Heart left ventricle (tissue), 16 donors: Measurements from ENCODE around the gene IL15RA. TPM values are rescaled to one million over a fixed set of nuclear protein-coding genes. Genes with fewer than 3 reads are reported as not detected.
"Not testable (repeated sequence)": the region's sequence is repeated elsewhere in the genome, so short reads cannot be mapped to it uniquely, and the experiment has no call there.

ENCODE experiments used
- ATAC-seq, 4 donors: fragments of 200-7000 bp; cut with Tn5 transposase; one replicate each; pipeline ENCODE4 v1.9.1; 2020 to 2022; ENCODE audit warnings: moderate library complexity in 4 of 4, mild to moderate bottlenecking in 3 of 4, moderate number of reproducible peaks in 1 of 4
- DNase-seq, 5 donors: peaks; one replicate each; pipeline ENCODE4 v3.0.0-alpha.2; 2020
- H3K27ac ChIP-seq, 12 donors: fragments of 200-600 bp; sonication (generic) in 4 of 12; one replicate each; pipeline versions ENCODE4 v1.5.0 to v1.8.0; 2016 to 2022; ENCODE audit warnings: mild to moderate bottlenecking in 2 of 12
- H3K27me3 ChIP-seq, 9 donors: fragments of 200-600 bp; sonication (generic) in 2 of 9; one replicate each; pipeline versions ENCODE4 v1.5.1 to v1.8.0; 2016 to 2022; ENCODE audit warnings: mild to moderate bottlenecking in 3 of 9
- H3K36me3 ChIP-seq, 9 donors: fragments of 200-600 bp; sonication (generic) in 2 of 9; one replicate each; pipeline versions ENCODE4 v1.5.0 to v1.8.0; 2018 to 2022; ENCODE audit warnings: mild to moderate bottlenecking in 2 of 9
- H3K4me1 ChIP-seq, 12 donors: fragments of 200-600 bp; sonication (generic) in 4 of 12; one replicate each; pipeline versions ENCODE4 v1.5.0 to v1.8.0; 2016 to 2022; ENCODE audit warnings: mild to moderate bottlenecking in 3 of 12
- H3K4me3 ChIP-seq, 12 donors: fragments of 200-600 bp; sonication (generic) in 4 of 12; one replicate each; pipeline versions ENCODE4 v1.5.0 to v1.8.0; 2017 to 2022; ENCODE audit warnings: mild to moderate bottlenecking in 9 of 12, moderate library complexity in 4 of 12
- H3K9me3 ChIP-seq, 12 donors: fragments of 200-600 bp; sonication (generic) in 4 of 12; one replicate each; pipeline versions ENCODE4 v1.5.0 to v1.8.0; 2016 to 2022; ENCODE audit warnings: mild to moderate bottlenecking in 1 of 12
- CTCF ChIP-seq, 12 donors: fragments of 200-600 bp; sonication (generic) in 4 of 12; IDR thresholded peaks; one replicate each; pipeline versions ENCODE4 v1.5.0 to v1.8.0; 2018 to 2022; ENCODE audit warnings: antibody characterized with exemption in 12 of 12, mild to moderate bottlenecking in 5 of 12
- POLR2A ChIP-seq, 2 donors: fragments of 450-650 bp; IDR thresholded peaks; one replicate each; pipeline ENCODE4 v1.6.1; 2017; ENCODE audit warnings: antibody characterized with exemption in 2 of 2, mild to moderate bottlenecking in 2 of 2, moderate library complexity in 2 of 2
- WGBS, 4 donors: extraction: QIAGEN DNeasy Blood & Tissue Kit in 2 of 4; methylation state at CpG; one replicate each; pipeline versions ENCODE4 v1.1.5 to v1.1.7; 2013 to 2018; 5-methylcytosine and 5-hydroxymethylcytosine counted together
- intact Hi-C, 10 donors: fragments of 100-400 bp; cut with DNase I; formaldehyde crosslinking; loops; one replicate each; pipeline versions ENCODE4 v1.11.1 to v1.14.2; 2022
- polyA plus RNA-seq, 2 donors: library from polyadenylated mRNA; stranded (reverse); fragments of 200-250 nt; gene quantifications; one replicate each; pipeline ENCODE4 v1.2.3, GENCODE V29; 2013
- total RNA-seq, 9 donors: library from RNA; depleted of rRNA in 2 of 9; stranded (reverse); fragments of >200 nt in 2 of 9; fragmentation: NEBNext Ultra II Directional in 3 of 9; extraction: Animal tissue kit (Norgen Biotek cat#: 25700) in 3 of 9; gene quantifications; one replicate each; pipeline versions ENCODE4 v1.1.0 to v1.2.4, GENCODE V29; 2016 to 2023
- donor health status: ischemic (EF 13 %, LVEDD 7.1; RV severe dilation, severe dysfunction).
- donor health status: healthy with polysubstance abuse.
- donor health status: DM: no; HTN: yes; CAD: no.
- donor health status: DM: no; HTN: no; CAD: no.
- donor health status: ischemic (EF 25% LVEDD 6.9; RV normal size, moderate dysfunction).
- donor health status: ischemic (EF 25% LVEDD 5.7; RV mildly dilated, moderate dysfunction).
- donor health status: healthy.
- donor health status: DM: yes; HTN: yes; CAD: no.
- donor health status: ischemic (EF 35%, LVEDD 5.7; RV mildly dilated, moderate dysfunction).
- donor health status: nonischemic (EF 11% LVEDD 7.7; RV severe dilation, severe dysfunction).
- donor health status: DM: yes; HTN: yes; CAD: no.
- donor health status: PGD.
- donor health status: ischemic (EF 29% LVEDD 5.4; RV normal size, mild dysfunction).
- donor health status: nonischemic (EF 23%, LVEDD 6.1; RV moderate dilation, normal function).

Gene IL15RA
- total and polyA plus RNA-seq, 11 donors, result 2.2 to 41.1 (median 6.6) TPM

- H3K9me3 ChIP-seq, result no peaks in the 10 kb centered on the region
- ATAC-seq, result no peak
- H3K27ac ChIP-seq, result no peak overlapping the region
- intact Hi-C loops, result no loop called here
- TF ChIP-seq POLR2A (IDR thresholded peaks at IDR 0.05), result no peak
- no peak for TF ChIP-seq CTCF (IDR thresholded peaks at IDR 0.05)
- no peak for DNase-seq
- peaks cover 0 to 5% (median 0%) of the 10 kb centered on the region in 12 donors for H3K4me1 ChIP-seq
- peaks cover 0 to 100% (median 89%) of the 10 kb centered on the region in 9 donors for H3K36me3 ChIP-seq
- 94% methylated on average over 4 of the region's 4 CpGs for WGBS, 4 donors
- no peaks in the 10 kb centered on the region for H3K27me3 ChIP-seq
- no peak overlapping the region for H3K4me3 ChIP-seq
Measured at GRCh38 chr10:5911670-5912069, 65.7 kb downstream of the IL15RA start.

- DNase-seq, result peak in 1 of 5 donors; percentile 40
- H3K4me3 ChIP-seq, result no peak overlapping the region
- 66 to 72% (median 69%) methylated on average over 18 of the region's 18 CpGs for WGBS, 4 donors
- H3K36me3 ChIP-seq, result peaks cover 0 to 100% (median 84%) of the 10 kb centered on the region in 9 donors
- H3K27ac ChIP-seq, result peak overlapping the region in 4 of 12 donors; percentile 11 to 47 (median 22)
- no peak for TF ChIP-seq POLR2A (IDR thresholded peaks at IDR 0.05)
- no peak for TF ChIP-seq CTCF (IDR thresholded peaks at IDR 0.05)
- H3K27me3 ChIP-seq, result no peaks in the 10 kb centered on the region
- intact Hi-C loops, result no loop called here
- peaks cover 0 to 16% (median 10%) of the 10 kb centered on the region in 12 donors for H3K4me1 ChIP-seq
- H3K9me3 ChIP-seq, result no peaks in the 10 kb centered on the region
- ATAC-seq, result peak in 3 of 4 donors; percentile 18 to 34 (median 34)
Measured at GRCh38 chr10:5910323-5911100, 66.8 kb downstream of the IL15RA start.

DNA sequence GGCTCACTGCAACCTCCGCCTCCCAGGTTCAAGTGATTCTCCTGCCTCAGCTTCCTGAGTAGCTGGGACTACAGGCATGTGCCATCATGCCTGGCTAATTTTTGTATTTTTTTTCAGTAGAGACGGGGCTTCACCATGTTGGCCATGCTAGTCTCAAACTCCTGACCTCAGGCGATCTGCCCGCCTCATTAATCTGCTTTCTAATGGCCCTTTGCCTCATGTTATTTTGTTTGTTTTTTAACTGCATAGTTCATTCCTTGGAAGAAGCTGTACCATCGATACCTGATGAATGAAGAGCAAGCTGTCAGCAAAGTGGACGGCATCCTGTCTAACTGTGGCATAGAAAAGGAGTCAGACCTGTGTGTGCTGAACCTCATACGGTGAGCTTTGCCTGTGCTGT, 68.7 kb downstream of the IL15RA start:
- intact Hi-C loops, DNase-seq: not testable (repeated sequence)
- H3K36me3 ChIP-seq, result peaks cover 0 to 88% (median 66%) of the 10 kb centered on the region in 9 donors

DNA sequence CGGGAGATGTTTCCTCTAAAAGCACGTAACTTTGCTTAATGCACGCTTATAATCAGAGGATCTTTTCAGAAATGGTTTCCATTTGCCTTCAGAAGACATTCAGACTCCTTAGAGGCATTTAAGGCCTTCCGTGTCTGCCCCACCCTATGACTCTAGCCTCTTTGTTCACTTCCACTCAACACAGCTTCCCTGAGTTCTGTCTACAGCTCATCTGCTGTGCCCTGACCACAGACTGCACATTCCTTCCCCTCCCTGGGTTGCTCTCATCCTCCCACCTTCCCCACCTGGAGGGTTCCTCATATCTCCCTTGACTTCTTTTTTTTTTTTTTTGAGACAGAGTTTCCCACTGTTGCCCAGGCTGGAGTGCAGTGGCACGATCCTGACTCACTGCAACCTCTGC, 70.7 kb downstream of the IL15RA start:
- intact Hi-C loops, result no loop called here
- ATAC-seq (peak in 1 of 4 donors; percentile 14), DNase-seq (no peak)
- no peak for TF ChIP-seq CTCF (IDR thresholded peaks at IDR 0.05)
- no peak for TF ChIP-seq POLR2A (IDR thresholded peaks at IDR 0.05)
- Histone ChIP-seq H3K36me3 (peaks cover 0 to 72% (median 46%) of the 10 kb centered on the region in 9 donors), H3K9me3 (no peaks in the 10 kb centered on the region), H3K27ac (peak overlapping the region in 6 of 12 donors; percentile 3 to 65 (median 46)), H3K4me3 (no peak overlapping the region), H3K4me1 (peaks cover 0 to 35% (median 14%) of the 10 kb centered on the region in 12 donors), H3K27me3 (no peaks in the 10 kb centered on the region)
- 85 to 96% (median 93%) methylated on average over 5 of the region's 5 CpGs for WGBS, 4 donors

More for the DNA sequence above, 68.7 kb downstream of the IL15RA start:
- not testable (repeated sequence) for H3K9me3 ChIP-seq, H3K27me3 ChIP-seq, H3K27ac ChIP-seq, H3K4me3 ChIP-seq, ATAC-seq
- peaks cover 0 to 25% (median 14%) of the 10 kb centered on the region in 12 donors for H3K4me1 ChIP-seq
- 88 to 95% (median 94%) methylated on average over 7 of the region's 7 CpGs for WGBS, 4 donors
